C4-2B (cell line): ENCODE measurements around the gene CHN1.

Experiments
- CTCF ChIP-seq: fragments of 450-650 bp; conservative IDR thresholded peaks from 2 replicates; pipeline ENCODE4 v1.5.1; 2017; ENCODE audit warnings: mild to moderate bottlenecking
- ZFX ChIP-seq: fragments of 450-650 bp; IDR thresholded peaks from 2 replicates; pipeline ENCODE4 v1.6.1; 2017

GRCh38 chr2:175015340-175015739, 10.2 kb upstream of the CHN1 start:
- TF ChIP-seq CTCF = no peak
- TF ChIP-seq ZFX = no peak
